Spleen (tissue), 11 donors: ENCODE data around the gene CNTNAP5. TPM values are rescaled to one million over a fixed set of nuclear protein-coding genes. Genes with fewer than 3 reads are reported as not detected.

Experiments
- DNase-seq: peaks from one replicate; pipeline ENCODE4 v3.0.0-alpha.2; 2020
- H3K27ac ChIP-seq, 8 donors: fragments of 200-600 bp; sonication (generic) in 7 of 8; 1 replicate in 4 of 8; 2 replicates in 4 of 8; pipeline versions ENCODE4 v1.5.0 to v1.8.0; 2016 to 2021; ENCODE audit warnings: inconsistent platforms in 4 of 8, mild to moderate bottlenecking in 4 of 8, moderate library complexity in 1 of 8
- H3K27me3 ChIP-seq, 7 donors: fragments of 200-600 bp; sonication (generic) in 6 of 7; replicated peaks in 1 of 7; 1 replicate in 4 of 7; 2 replicates in 3 of 7; pipeline versions ENCODE4 v1.5.0 to v1.8.0; 2016 to 2021; ENCODE audit warnings: inconsistent platforms in 3 of 7, mild to moderate bottlenecking in 1 of 7
- H3K36me3 ChIP-seq, 6 donors: fragments of 200-600 bp; sonication (generic) in 5 of 6; 1 replicate in 4 of 6; 2 replicates in 2 of 6; pipeline versions ENCODE4 v1.5.0 to v1.8.0; 2016 to 2021; ENCODE audit warnings: inconsistent platforms in 2 of 6
- H3K4me1 ChIP-seq, 6 donors: fragments of 200-600 bp; sonication (generic) in 5 of 6; 1 replicate in 3 of 6; 2 replicates in 3 of 6; pipeline versions ENCODE4 v1.5.0 to v1.8.0; 2016 to 2021; ENCODE audit warnings: inconsistent platforms in 3 of 6
- H3K4me3 ChIP-seq, 8 donors: fragments of 200-600 bp; sonication (generic) in 7 of 8; 1 replicate in 4 of 8; 2 replicates in 4 of 8; pipeline versions ENCODE4 v1.5.0 to v1.8.0; 2016 to 2021; ENCODE audit warnings: inconsistent platforms in 4 of 8, mild to moderate bottlenecking in 4 of 8, moderate library complexity in 2 of 8
- H3K9me3 ChIP-seq, 8 donors: fragments of 200-600 bp; sonication (generic) in 7 of 8; 1 replicate in 4 of 8; 2 replicates in 4 of 8; pipeline versions ENCODE4 v1.5.0 to v1.8.0; 2016 to 2021; ENCODE audit warnings: inconsistent platforms in 4 of 8
- CTCF ChIP-seq, 11 experiments: fragments of 200-600 bp in 7 of 11; fragments of 450-650 bp in 4 of 11; sonication (generic) in 4 of 11; IDR thresholded peaks in 8 of 11; conservative IDR thresholded peaks in 3 of 11; 1 replicate in 7 of 11; 2 replicates in 4 of 11; pipeline versions ENCODE4 v1.4.0 to v1.8.0; 2016 to 2021; ENCODE audit warnings: antibody characterized with exemption in 11 of 11, inconsistent platforms in 4 of 11, mild to moderate bottlenecking in 1 of 11
- POLR2A ChIP-seq, 3 donors: fragments of 450-650 bp; IDR thresholded peaks; one replicate each; pipeline ENCODE4 v1.5.1; 2017; ENCODE audit warnings: antibody characterized with exemption in 3 of 3, mild to moderate bottlenecking in 1 of 3
- POLR2AphosphoS5 ChIP-seq, 3 donors: sonication (generic); formaldehyde crosslinking; IDR thresholded peaks; one replicate each; pipeline ENCODE4 v1.5.1; 2017; ENCODE audit warnings: antibody characterized with exemption in 3 of 3
- WGBS, 5 donors: extraction: QIAGEN DNeasy Blood & Tissue Kit in 3 of 5; methylation state at CpG; one replicate each; pipeline versions ENCODE4 v1.1.5 to v1.1.7; 2013 to 2018; 5-methylcytosine and 5-hydroxymethylcytosine counted together
- intact Hi-C: fragments of 100-400 bp; cut with DNase I; formaldehyde crosslinking; loops from one replicate; pipeline ENCODE4 v1.15.0; 2023; ENCODE audit warnings: low total_unique reads
- polyA plus RNA-seq, 3 donors: library from polyadenylated mRNA; stranded (reverse); fragments of 200-250 nt; gene quantifications; one replicate each; pipeline ENCODE4 v1.2.1, GENCODE V29; 2013
- total RNA-seq, 7 donors: library from RNA; depleted of rRNA in 3 of 7; stranded (reverse); fragments of >200 nt in 3 of 7; fragmentation: NEBNext Ultra II Directional in 4 of 7; extraction: Animal tissue kit (Norgen Biotek cat#: 25700) in 4 of 7; gene quantifications; one replicate each; pipeline versions ENCODE4 v1.1.0 to v1.2.1, GENCODE V29; 2016 to 2021
- donor health status: healthy with polysubstance abuse.
- donor health status: DM: no; HTN: no; CAD: no; lungs with moderate emphysema.
- donor health status: DM: no; HTN: no; CAD: no.
- donor health status: Bipolar disorder and iron deficiency.
- donor health status: healthy.
- donor health status: DM: no; HTN: no; CAD: no.
- donor health status: DM: yes; HTN: yes; CAD: no.

The CNTNAP5 gene
- total and polyA plus RNA-seq, 10 donors: 0.18 TPM; not detected in 9

DNA sequence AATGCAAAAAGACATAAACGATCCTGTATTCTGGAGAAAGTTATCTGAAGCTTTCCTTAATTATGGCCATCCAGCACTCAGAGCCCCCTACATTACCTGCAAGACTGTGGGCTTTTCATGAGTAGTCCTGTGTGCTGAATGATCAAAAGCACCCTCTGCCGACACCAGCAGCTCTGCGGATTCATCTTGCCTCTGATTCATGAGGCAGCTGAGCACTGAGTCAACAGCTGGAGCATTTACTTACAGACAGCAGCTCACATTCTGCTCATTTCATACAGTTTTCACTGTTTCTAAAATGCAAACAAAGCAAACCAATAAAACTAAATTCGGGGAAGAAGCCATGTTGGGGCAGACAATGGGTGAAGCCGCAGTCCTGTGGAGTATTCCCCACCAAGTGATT, 886.5 kb downstream of the CNTNAP5 start:
- DNase-seq: no peak
- Histone ChIP-seq H3K4me3 (no peak overlapping the region), H3K36me3 (no peaks in the 10 kb centered on the region), H3K27me3 (no peaks in the 10 kb centered on the region), H3K27ac (no peak overlapping the region), H3K9me3 (peaks cover 0 to 4% (median 0%) of the 10 kb centered on the region in 8 donors), H3K4me1 (no peaks in the 10 kb centered on the region)
- intact Hi-C loops: no loop called here
- no peak for TF ChIP-seq POLR2AphosphoS5 (IDR thresholded peaks at IDR 0.05)
- 76 to 84% (median 78%) methylated on average over 5 of the region's 5 CpGs for WGBS, 5 donors

DNA sequence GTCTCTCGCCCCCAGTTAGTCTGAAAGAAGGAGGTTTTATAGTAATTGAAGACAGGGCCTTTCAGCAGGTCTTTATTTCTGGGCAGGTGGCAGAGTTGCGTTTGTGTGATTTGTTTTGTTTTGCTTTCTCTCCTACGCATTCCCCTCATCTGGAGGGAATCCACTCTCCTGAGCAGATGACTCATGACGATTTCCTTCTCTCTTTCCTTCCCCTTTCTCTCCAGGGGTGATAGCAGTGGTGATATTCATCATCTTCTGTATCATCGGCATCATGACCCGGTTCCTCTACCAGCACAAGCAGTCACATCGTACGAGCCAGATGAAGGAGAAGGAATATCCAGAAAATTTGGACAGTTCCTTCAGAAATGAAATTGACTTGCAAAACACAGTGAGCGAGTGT, 888.8 kb downstream of the CNTNAP5 start:
- DNase-seq: no peak
- Histone ChIP-seq H3K27ac (no peak overlapping the region), H3K9me3 (peaks cover 0 to 3% (median 0%) of the 10 kb centered on the region in 8 donors), H3K4me1 (no peaks in the 10 kb centered on the region), H3K4me3 (no peak overlapping the region), H3K27me3 (no peaks in the 10 kb centered on the region), H3K36me3 (no peaks in the 10 kb centered on the region)
- intact Hi-C loops: no loop called here
- 69 to 78% (median 73%) methylated on average over 9 of the region's 9 CpGs for WGBS, 5 donors
- TF ChIP-seq CTCF (IDR thresholded peaks at IDR 0.05 in 8 of 11, conservative IDR thresholded peaks at IDR 0.05 in 3 of 11) (no peak), POLR2AphosphoS5 (IDR thresholded peaks at IDR 0.05) (no peak), POLR2A (IDR thresholded peaks at IDR 0.05) (no peak)

DNA sequence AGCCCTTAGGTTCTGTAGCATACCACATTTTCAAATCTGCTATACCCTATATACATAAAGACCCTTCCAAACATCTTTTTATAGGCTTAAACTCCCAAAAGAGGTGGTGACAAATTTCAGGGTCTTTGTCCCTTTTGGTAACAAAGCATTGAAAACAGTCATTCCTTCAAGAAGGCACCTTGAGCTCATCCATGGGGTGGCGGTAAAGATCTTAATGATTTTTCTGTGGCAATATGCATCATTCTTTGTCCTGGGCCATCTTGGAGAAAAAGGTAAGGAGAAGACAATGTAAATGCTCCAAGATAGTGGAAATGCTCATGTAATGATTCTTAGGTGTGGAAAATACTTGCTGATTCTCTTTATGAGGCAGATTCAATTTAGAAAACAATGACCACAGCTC, 890.5 kb downstream of the CNTNAP5 start:
- Histone ChIP-seq H3K4me3 (no peak overlapping the region), H3K9me3 (peaks cover 0 to 3% (median 0%) of the 10 kb centered on the region in 8 donors), H3K4me1 (no peaks in the 10 kb centered on the region), H3K27ac (no peak overlapping the region), H3K36me3 (no peaks in the 10 kb centered on the region), H3K27me3 (no peaks in the 10 kb centered on the region)
- intact Hi-C loops: no loop called here
- no peak for TF ChIP-seq POLR2A (IDR thresholded peaks at IDR 0.05)
- no peak for TF ChIP-seq CTCF (IDR thresholded peaks at IDR 0.05 in 8 of 11, conservative IDR thresholded peaks at IDR 0.05 in 3 of 11)
- TF ChIP-seq POLR2AphosphoS5 (IDR thresholded peaks at IDR 0.05): no peak
- 83 to 97% (median 88%) methylated on average over 1 of the region's 1 CpG for WGBS, 5 donors
- no peak for DNase-seq

DNA sequence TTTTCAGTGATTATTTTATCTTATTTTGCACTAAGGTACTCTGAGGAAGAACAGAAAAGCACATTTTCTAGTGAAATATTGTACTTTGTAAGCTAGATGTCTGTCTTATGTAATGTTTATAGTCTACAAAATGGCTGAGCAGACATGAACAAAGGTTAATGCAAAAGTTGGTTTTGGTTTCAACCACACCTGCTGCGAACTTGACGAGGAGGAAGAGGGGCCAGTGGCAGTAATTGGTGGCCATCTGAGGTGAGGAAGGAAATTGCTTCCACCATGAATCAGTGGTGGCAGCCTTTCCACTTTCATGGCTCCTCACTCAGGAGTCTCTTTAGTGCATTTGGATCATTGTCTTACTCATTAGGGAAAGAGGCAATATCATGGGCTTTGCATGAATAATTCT, 894.2 kb downstream of the CNTNAP5 start:
- Histone ChIP-seq H3K27ac (no peak overlapping the region), H3K36me3 (no peaks in the 10 kb centered on the region), H3K4me3 (no peak overlapping the region), H3K9me3 (peaks cover 0 to 3% (median 0%) of the 10 kb centered on the region in 8 donors), H3K27me3 (no peaks in the 10 kb centered on the region), H3K4me1 (no peaks in the 10 kb centered on the region)
- TF ChIP-seq POLR2A (IDR thresholded peaks at IDR 0.05) (no peak), POLR2AphosphoS5 (IDR thresholded peaks at IDR 0.05) (no peak), CTCF (IDR thresholded peaks at IDR 0.05 in 8 of 11, conservative IDR thresholded peaks at IDR 0.05 in 3 of 11) (no peak)
- intact Hi-C loops: no loop called here
- no peak for DNase-seq
- WGBS, 5 donors: 74 to 85% (median 85%) methylated on average over 2 of the region's 2 CpGs

- no peak overlapping the region for H3K27ac ChIP-seq
- peaks cover 0 to 7% (median 0%) of the 10 kb centered on the region in 8 donors for H3K9me3 ChIP-seq
- no peak overlapping the region for H3K4me3 ChIP-seq
- intact Hi-C loops: no loop called here
- H3K36me3 ChIP-seq: no peaks in the 10 kb centered on the region
- no peak for DNase-seq
- WGBS, 5 donors: 89 to 100% (median 92%) methylated on average over 1 of the region's 1 CpG
- H3K27me3 ChIP-seq: no peaks in the 10 kb centered on the region
- H3K4me1 ChIP-seq: no peaks in the 10 kb centered on the region
- no peak for TF ChIP-seq CTCF (IDR thresholded peaks at IDR 0.05 in 8 of 11, conservative IDR thresholded peaks at IDR 0.05 in 3 of 11)
- TF ChIP-seq POLR2A (IDR thresholded peaks at IDR 0.05): no peak
- no peak for TF ChIP-seq POLR2AphosphoS5 (IDR thresholded peaks at IDR 0.05)
Measured at GRCh38 chr2:124920448-124920847, 895.4 kb downstream of the CNTNAP5 start.
